SK-N-SH (cell line): ENCODE data around the gene GTF3C1. TPM values are rescaled to one million over a fixed set of nuclear protein-coding genes. Genes with fewer than 3 reads are reported as not detected.

Source experiments
- CTCF ChIA-PET: fragments of 300-600, 350-600 bp; formaldehyde crosslinking; extraction: SDS; loops from one replicate; lab custom pipeline; 2021; lab: Yijun Ruan, JAX
- POLR2A ChIA-PET: fragments of 350-600 bp; sonication (Branson Sonifier 250); formaldehyde crosslinking; extraction: SDS; loops from one replicate; lab custom pipeline; 2020; ENCODE audit warnings: antibody characterized with exemption, inconsistent platforms; lab: Yijun Ruan, JAX
- DNase-seq: peaks from one replicate; pipeline ENCODE4 v3.0.0; 2012
- H2AFZ ChIP-seq: fragments of 200-600 bp; sonication (generic); 2 replicates; pipeline ENCODE4 v1.8.1; 2016; ENCODE audit warnings: antibody characterized with exemption, mild to moderate bottlenecking, low read depth
- H3F3A ChIP-seq: fragments of 200-600 bp; sonication (generic); replicated peaks from 2 replicates; pipeline ENCODE3; 2016; ENCODE audit warnings: antibody characterized with exemption, mild to moderate bottlenecking; ENCODE audit not compliant: insufficient read depth
- H3K27ac ChIP-seq, 2 experiments: fragments of 200-500 bp in 1 of 2; fragments of 200-600 bp in 1 of 2; sonication (Bioruptor generic) in 1 of 2; sonication (generic), shearing (Covaris generic) in 1 of 2; 2 replicates each; pipeline versions ENCODE4 v1.5.1 to v1.6.1; 2014 to 2016; ENCODE audit warnings: low read depth in 2 of 2, inconsistent platforms in 1 of 2, low read length in 1 of 2, mild to moderate bottlenecking in 1 of 2, mixed read lengths in 1 of 2
- H3K27me3 ChIP-seq: fragments of 200-600 bp; sonication (generic), shearing (Covaris generic); 2 replicates; pipeline ENCODE4 v1.6.1; 2016; ENCODE audit warnings: mixed run types; ENCODE audit not compliant: insufficient read depth
- H3K36me3 ChIP-seq, 2 experiments: fragments of 200-500 bp in 1 of 2; fragments of 200-600 bp in 1 of 2; sonication (Bioruptor generic) in 1 of 2; sonication (generic) in 1 of 2; replicated peaks in 1 of 2; 2 replicates each; pipeline versions ENCODE3 to v1.5.1; 2014 to 2016; ENCODE audit warnings: low read length in 1 of 2, mild to moderate bottlenecking in 1 of 2; ENCODE audit not compliant: insufficient read depth in 2 of 2, control insufficient read depth in 1 of 2
- H3K4me1 ChIP-seq, 2 experiments: fragments of 200-500 bp in 1 of 2; fragments of 200-600 bp in 1 of 2; sonication (Bioruptor generic) in 1 of 2; sonication (generic), shearing (Covaris generic) in 1 of 2; 2 replicates each; pipeline versions ENCODE4 v1.5.1 to v1.6.1; 2014 to 2016; ENCODE audit warnings: low read depth in 1 of 2, low read length in 1 of 2, mixed run types in 1 of 2; ENCODE audit not compliant: insufficient read depth in 2 of 2, control insufficient read depth in 1 of 2
- H3K4me2 ChIP-seq: fragments of 200-600 bp; sonication (generic), shearing (Covaris generic); 2 replicates; pipeline ENCODE4 v1.6.1; 2017; ENCODE audit warnings: mixed run types
- H3K4me3 ChIP-seq, 2 experiments: fragments of 200-500 bp in 1 of 2; fragments of 200-600 bp in 1 of 2; sonication (Bioruptor generic) in 1 of 2; sonication (generic), shearing (Covaris generic) in 1 of 2; 2 replicates each; pipeline versions ENCODE4 v1.5.1 to v1.8.1; 2014 to 2016; ENCODE audit warnings: low read depth in 2 of 2, inconsistent platforms in 1 of 2, low read length in 1 of 2, mild to moderate bottlenecking in 1 of 2, mixed read lengths in 1 of 2, moderate library complexity in 1 of 2
- H3K79me2 ChIP-seq: fragments of 200-600 bp; sonication (generic); 2 replicates; pipeline ENCODE4 v1.8.1; 2017; ENCODE audit warnings: mild to moderate bottlenecking; ENCODE audit not compliant: insufficient read depth
- H3K9ac ChIP-seq: fragments of 200-600 bp; sonication (generic); 2 replicates; pipeline ENCODE4 v1.6.1; 2017; ENCODE audit warnings: mixed run types
- H3K9me2 ChIP-seq: fragments of 200-600 bp; sonication (generic); 2 replicates; pipeline ENCODE4 v1.6.1; 2017; ENCODE audit warnings: mixed run types
- H3K9me3 ChIP-seq: fragments of 200-600 bp; sonication (generic); 2 replicates; pipeline ENCODE4 v1.6.1; 2017; ENCODE audit warnings: mixed run types, mild to moderate bottlenecking, moderate library complexity
- H4K20me1 ChIP-seq: fragments of 200-600 bp; sonication (generic); 2 replicates; pipeline ENCODE4 v1.6.1; 2017; ENCODE audit warnings: mild to moderate bottlenecking, mixed run types; ENCODE audit not compliant: insufficient read depth
- CHD2 ChIP-seq: fragments of 150-350 bp; IDR thresholded peaks from 2 replicates; pipeline ENCODE4 v1.6.1; 2018; ENCODE audit warnings: low read length; ENCODE audit not compliant: partially characterized antibody
- ELF1 ChIP-seq: IDR thresholded peaks from 2 replicates; pipeline ENCODE4 v1.4.0; 2012
- EP300 ChIP-seq, 2 experiments: IDR thresholded peaks; 2 replicates each; pipeline versions ENCODE4 v1.4.0 to v1.6.1; 2012; ENCODE audit warnings: borderline replicate concordance in 1 of 2, low read depth in 1 of 2, low read length in 1 of 2
- EZH2phosphoT487 ChIP-seq: fragments of 200-600 bp; sonication (generic); IDR thresholded peaks from 2 replicates; pipeline ENCODE4 v1.6.1; 2017; ENCODE audit warnings: low read depth, mixed run types, mild to moderate bottlenecking, antibody characterized with exemption, moderate library complexity, borderline replicate concordance
- FOXJ3 ChIP-seq: sonication (generic); formaldehyde crosslinking; IDR thresholded peaks from 2 replicates; pipeline ENCODE4 v1.5.1; 2020; ENCODE audit warnings: mild to moderate bottlenecking, missing genetic modification reagents
- FOXM1 ChIP-seq: IDR thresholded peaks from 2 replicates; pipeline ENCODE4 v1.4.0; 2012; ENCODE audit warnings: low read depth, mild to moderate bottlenecking
- GATA2 ChIP-seq: sonication (generic); formaldehyde crosslinking; IDR thresholded peaks from 2 replicates; pipeline ENCODE4 v1.5.0; 2020; ENCODE audit warnings: mild to moderate bottlenecking, missing genetic modification reagents
- JUND ChIP-seq: IDR thresholded peaks from 2 replicates; pipeline ENCODE4 v1.4.0; 2012
- MAX ChIP-seq: IDR thresholded peaks from 2 replicates; pipeline ENCODE4 v1.4.0; 2012; ENCODE audit warnings: low read depth
- MEF2A ChIP-seq: IDR thresholded peaks from 2 replicates; pipeline ENCODE4 v1.4.0; 2012; ENCODE audit warnings: low read depth, borderline replicate concordance
- NFIC ChIP-seq: IDR thresholded peaks from 2 replicates; pipeline ENCODE4 v1.4.0; 2012; ENCODE audit warnings: borderline replicate concordance
- RFX5 ChIP-seq: IDR thresholded peaks from 2 replicates; pipeline ENCODE4 v1.6.1; 2012; ENCODE audit warnings: mild to moderate bottlenecking, improper control_type of control experiment, low read length
- SMC3 ChIP-seq: IDR thresholded peaks from 2 replicates; pipeline ENCODE4 v1.6.1; 2012; ENCODE audit warnings: low read depth, low read length, improper control_type of control experiment
- TEAD4 ChIP-seq: IDR thresholded peaks from 2 replicates; pipeline ENCODE4 v1.4.0; 2012; ENCODE audit warnings: mild to moderate bottlenecking, borderline replicate concordance; ENCODE audit not compliant: insufficient read depth
- USF2 ChIP-seq: fragments of 150-350 bp; IDR thresholded peaks from 2 replicates; pipeline ENCODE4 v1.6.1; 2017; ENCODE audit warnings: antibody characterized with exemption, low read length, low read depth, borderline replicate concordance
- ZBTB33 ChIP-seq: IDR thresholded peaks from 2 replicates; pipeline ENCODE4 v1.4.0; 2012; ENCODE audit warnings: low read depth, borderline replicate concordance
- WGBS: methylation state at CpG from one replicate; pipeline ENCODE4 v1.1.6; 2017; ENCODE audit warnings: low lambda C conversion rate; 5-methylcytosine and 5-hydroxymethylcytosine counted together
- polyA plus RNA-seq, 3 experiments: library from polyadenylated mRNA; depleted of rRNA; stranded (reverse); fragments of >200 nt; gene quantifications; 2 replicates each; pipeline ENCODE4 v1.2.3, GENCODE V29; 2012
- TF ChIP-seq, protein P1 (sequence below): IDR thresholded peaks from 2 replicates; pipeline ENCODE4; 2012

GTF3C1 gene
- polyA plus RNA-seq, 1 of the 3 experiments (the other 2 are of a cell fraction), result 47.2 TPM

GRCh38 chr16:27550582-27550920 is 838 bp upstream of the GTF3C1 start:
- Histone ChIP-seq H3K4me3 (peak overlapping the region; percentile 75 to 99), H4K20me1 (peaks cover 35% of the 10 kb centered on the region), H3K9me3 (no peaks in the 10 kb centered on the region), H3F3A (no peaks in the 10 kb centered on the region), H2AFZ (peak overlapping the region; percentile 71; the same call in 1 of the 2 replicates), H3K4me1 (peaks cover 15 to 17% of the 10 kb centered on the region in 2 experiments; a peak in 2 of 4 replicates), H3K27ac (peak overlapping the region; percentile 66 to 80; a peak in 3 of 4 replicates), H3K9ac (peak overlapping the region; percentile 87), H3K27me3 (no peaks in the 10 kb centered on the region), H3K79me2 (peaks cover 83% of the 10 kb centered on the region), H3K4me2 (peak overlapping the region; percentile 81), H3K9me2 (no peaks in the 10 kb centered on the region), H3K36me3 (peaks cover 0 to under 1% of the 10 kb centered on the region in 2 experiments)
- WGBS, result 8% methylated on average over 4 of the region's 4 CpGs
- DNase-seq, result no peak
- TF ChIP-seq JUND (no peak), GATA2 (CRISPR knock-in tag) (no peak), NFIC (no peak), FOXJ3 (no peak), TEAD4 (no peak), ELF1 (no peak), CHD2 (no peak), FOXM1 (no peak), SMC3 (no peak), EP300 (IDR thresholded peaks at IDR 0.05; ENCODE audit: borderline replicate concordance in 1 of 2, low read depth in 1 of 2, low read length in 1 of 2) (no peak), MEF2A (no peak), MAX (no peak), ZBTB33 (no peak), RFX5 (no peak), EZH2phosphoT487 (no peak), USF2 (no peak)
- TF ChIP-seq, protein P1, sequence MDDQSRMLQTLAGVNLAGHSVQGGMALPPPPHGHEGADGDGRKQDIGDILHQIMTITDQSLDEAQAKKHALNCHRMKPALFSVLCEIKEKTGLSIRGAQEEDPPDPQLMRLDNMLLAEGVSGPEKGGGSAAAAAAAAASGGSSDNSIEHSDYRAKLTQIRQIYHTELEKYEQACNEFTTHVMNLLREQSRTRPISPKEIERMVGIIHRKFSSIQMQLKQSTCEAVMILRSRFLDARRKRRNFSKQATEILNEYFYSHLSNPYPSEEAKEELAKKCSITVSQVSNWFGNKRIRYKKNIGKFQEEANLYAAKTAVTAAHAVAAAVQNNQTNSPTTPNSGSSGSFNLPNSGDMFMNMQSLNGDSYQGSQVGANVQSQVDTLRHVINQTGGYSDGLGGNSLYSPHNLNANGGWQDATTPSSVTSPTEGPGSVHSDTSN, result no peak
- CTCF ChIA-PET, result interaction anchor here (0.7 kb wide), 1 partner anchor 57 kb away, joined by 3 read pairs; no protein-coding TSS in a partner anchor
- POLR2A ChIA-PET, result interaction anchor here (0.6 to 1.5 kb wide), 7 partner anchors 10 to 1265 kb away, joined by 3 to 6 read pairs (median 3); no protein-coding TSS in a partner anchor
